Right lobe of liver (tissue), 4 donors: Measurements from ENCODE around the gene PRKCQ.

ENCODE experiments used
- CTCF ChIP-seq, 4 donors: fragments of 200-600 bp in 3 of 4; fragments of 450-650 bp in 1 of 4; IDR thresholded peaks; one replicate each; pipeline versions ENCODE4 v1.5.1 to v1.8.0; 2016 to 2022; ENCODE audit warnings: antibody characterized with exemption in 4 of 4, mild to moderate bottlenecking in 2 of 4
- POLR2A ChIP-seq: fragments of 450-650 bp; IDR thresholded peaks from one replicate; pipeline ENCODE4 v1.6.1; 2017; ENCODE audit warnings: antibody characterized with exemption, mild to moderate bottlenecking
- donor health status: DM: no; HTN: no; CAD: no.
- donor health status: DM: no; HTN: no; CAD: no.
- donor health status: DM: no; HTN: yes; CAD: no.

- TF ChIP-seq CTCF (IDR thresholded peaks at IDR 0.05): no peak
- no peak for TF ChIP-seq POLR2A
Measured at GRCh38 chr10:6470894-6471618, 109.0 kb downstream of the PRKCQ start.
